BJ (cell line): ENCODE measurements around the gene KDM4B. TPM values are rescaled to one million over a fixed set of nuclear protein-coding genes. Genes with fewer than 3 reads are reported as not detected.

ENCODE experiments used
- CTCF ChIA-PET: fragments of 350-600 bp; formaldehyde crosslinking; extraction: SDS; loops from one replicate; lab custom pipeline; 2021; ENCODE audit warnings: antibody characterized with exemption, inconsistent platforms; lab: Yijun Ruan, JAX
- POLR2A ChIA-PET: fragments of 300-600 bp; sonication (Branson Sonifier 250); formaldehyde crosslinking; extraction: SDS; loops from one replicate; lab custom pipeline; 2021; ENCODE audit warnings: antibody characterized with exemption; lab: Charles Lee
- DNase-seq: peaks from one replicate; pipeline ENCODE4 v3.0.0-alpha.2; 2011; ENCODE audit warnings: low read depth
- H3K27me3 ChIP-seq: 2 replicates; pipeline ENCODE4 v1.6.0; 2011; ENCODE audit warnings: low read length; ENCODE audit not compliant: control insufficient read depth, insufficient read depth
- H3K36me3 ChIP-seq: 2 replicates; pipeline ENCODE4 v1.5.1; 2011; ENCODE audit warnings: low read length; ENCODE audit not compliant: control insufficient read depth, insufficient read depth
- H3K4me3 ChIP-seq: 2 replicates; pipeline ENCODE4 v1.5.1; 2011; ENCODE audit warnings: low read depth, mild to moderate bottlenecking, control low read depth, low read length
- polyA plus RNA-seq: library from polyadenylated mRNA; depleted of rRNA; stranded (reverse); fragments of >200 nt; gene quantifications from 2 replicates; pipeline ENCODE4 v1.2.3, GENCODE V29; 2011
- TF ChIP-seq, protein P1 (sequence below): IDR thresholded peaks from 2 replicates; pipeline ENCODE4 v1.5.1; 2011; ENCODE audit warnings: low read depth, mild to moderate bottlenecking, control low read depth, inconsistent platforms, low read length, moderate library complexity; ENCODE audit not compliant: insufficient read depth

Gene KDM4B
- polyA plus RNA-seq, 1 experiment: 15.2 TPM

DNA sequence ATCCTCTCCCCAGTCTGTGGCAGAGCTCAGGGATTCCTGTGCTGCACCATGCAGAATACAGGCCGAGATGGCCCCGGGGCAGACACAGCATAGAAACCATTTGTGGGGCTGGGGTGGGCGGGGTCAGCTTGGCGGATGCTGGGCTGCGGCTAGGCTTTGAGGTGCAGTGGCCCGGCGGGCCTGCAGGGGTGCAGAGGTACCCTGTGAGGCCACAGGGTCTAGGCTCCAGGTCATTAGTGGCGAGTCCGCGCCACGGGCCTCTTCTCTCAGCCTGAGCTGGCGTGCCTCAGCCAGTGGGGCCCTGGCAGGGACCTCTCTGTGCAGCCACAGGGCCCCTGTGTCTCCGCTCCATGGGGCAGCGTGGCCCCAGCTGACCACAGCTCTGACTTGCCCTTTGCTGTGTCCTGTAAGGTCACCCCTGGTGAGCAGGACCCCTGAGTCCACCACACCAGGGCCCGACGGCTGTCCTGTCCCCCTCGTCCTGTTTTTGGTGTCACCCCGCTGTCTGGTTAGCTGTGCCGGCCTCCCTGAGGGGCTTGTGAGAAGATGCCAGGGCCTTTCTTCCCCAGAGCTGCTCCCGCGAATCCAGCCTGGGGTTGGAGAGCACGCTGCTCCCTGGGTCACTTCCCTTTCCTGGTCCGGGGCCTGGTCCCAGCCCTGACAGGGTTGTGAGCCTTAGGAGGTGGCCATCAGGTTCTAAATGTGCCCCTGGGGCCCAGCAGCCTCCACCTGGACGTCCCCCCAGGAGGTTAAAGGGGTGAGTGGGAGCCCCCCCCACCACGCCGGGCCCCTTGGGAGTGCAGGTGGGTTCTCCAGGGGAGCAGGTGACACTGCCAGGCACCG is 12.1 kb downstream of the KDM4B start:
- CTCF ChIA-PET: no interaction called here
- no peak for DNase-seq
- TF ChIP-seq, protein P1, sequence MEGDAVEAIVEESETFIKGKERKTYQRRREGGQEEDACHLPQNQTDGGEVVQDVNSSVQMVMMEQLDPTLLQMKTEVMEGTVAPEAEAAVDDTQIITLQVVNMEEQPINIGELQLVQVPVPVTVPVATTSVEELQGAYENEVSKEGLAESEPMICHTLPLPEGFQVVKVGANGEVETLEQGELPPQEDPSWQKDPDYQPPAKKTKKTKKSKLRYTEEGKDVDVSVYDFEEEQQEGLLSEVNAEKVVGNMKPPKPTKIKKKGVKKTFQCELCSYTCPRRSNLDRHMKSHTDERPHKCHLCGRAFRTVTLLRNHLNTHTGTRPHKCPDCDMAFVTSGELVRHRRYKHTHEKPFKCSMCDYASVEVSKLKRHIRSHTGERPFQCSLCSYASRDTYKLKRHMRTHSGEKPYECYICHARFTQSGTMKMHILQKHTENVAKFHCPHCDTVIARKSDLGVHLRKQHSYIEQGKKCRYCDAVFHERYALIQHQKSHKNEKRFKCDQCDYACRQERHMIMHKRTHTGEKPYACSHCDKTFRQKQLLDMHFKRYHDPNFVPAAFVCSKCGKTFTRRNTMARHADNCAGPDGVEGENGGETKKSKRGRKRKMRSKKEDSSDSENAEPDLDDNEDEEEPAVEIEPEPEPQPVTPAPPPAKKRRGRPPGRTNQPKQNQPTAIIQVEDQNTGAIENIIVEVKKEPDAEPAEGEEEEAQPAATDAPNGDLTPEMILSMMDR: no peak
- no peak overlapping the region for H3K4me3 ChIP-seq
- POLR2A ChIA-PET: no interaction called here
- H3K36me3 ChIP-seq: peaks cover 17% of the 10 kb centered on the region
- no peaks in the 10 kb centered on the region for H3K27me3 ChIP-seq

DNA sequence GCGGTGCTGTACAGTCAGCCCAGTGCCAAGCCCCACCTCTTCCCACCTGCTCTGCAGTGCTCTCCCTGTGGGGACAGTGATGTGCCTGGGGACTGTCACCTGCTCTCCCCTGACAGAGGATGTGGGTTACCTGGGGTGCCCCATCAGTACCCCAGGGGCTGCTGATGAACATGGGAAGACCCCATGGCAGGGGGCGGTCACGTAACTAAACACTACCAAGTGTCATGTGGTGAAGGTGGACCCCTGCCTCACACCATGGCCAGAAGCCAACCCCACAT is 12.7 kb downstream of the KDM4B start:
- H3K4me3 ChIP-seq: no peak overlapping the region
- DNase-seq: no peak
- peaks cover 17% of the 10 kb centered on the region for H3K36me3 ChIP-seq
- TF ChIP-seq, protein P1: no peak
- ChIA-PET POLR2A (no interaction called here), CTCF (no interaction called here)
- no peaks in the 10 kb centered on the region for H3K27me3 ChIP-seq

DNA sequence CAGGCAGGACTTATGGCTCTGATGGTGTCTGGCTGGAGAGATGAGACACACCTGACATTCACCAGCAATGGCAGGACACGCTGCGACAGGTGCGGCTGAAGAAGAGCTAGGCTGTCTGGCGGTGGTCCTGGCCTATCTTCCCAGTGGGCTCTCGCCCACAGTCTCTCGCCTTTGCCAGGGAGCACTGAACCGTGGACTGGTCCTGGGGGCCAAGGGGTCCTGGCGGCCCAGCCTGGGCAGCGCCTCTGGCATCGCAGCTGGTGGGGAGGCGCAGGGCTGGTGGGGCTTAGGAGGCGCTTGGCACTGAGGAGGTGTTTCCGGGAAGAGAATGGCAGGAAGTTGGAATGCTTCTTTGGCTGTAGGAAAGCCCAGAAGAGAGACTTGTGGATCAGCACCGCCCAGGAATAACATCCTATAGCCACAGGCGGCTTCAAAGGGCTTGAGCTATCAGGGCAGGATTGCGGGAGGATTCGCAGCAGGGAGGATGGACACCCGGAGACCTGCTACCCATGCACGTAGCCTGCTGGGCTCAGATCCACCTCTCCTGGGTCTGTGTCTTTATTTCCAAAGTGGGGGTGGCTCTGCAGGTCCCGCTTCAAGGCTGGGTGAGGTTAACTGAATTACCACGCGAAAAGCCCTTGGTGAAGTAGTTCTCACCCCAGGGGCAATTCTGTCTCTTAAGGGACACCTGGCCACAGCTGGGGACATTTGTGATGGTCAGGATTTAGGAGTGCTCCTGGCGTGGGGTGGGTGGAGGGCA is 14.6 kb downstream of the KDM4B start:
- ChIA-PET CTCF (interaction anchor here (0.5 to 1.6 kb wide), 2 partner anchors 19 to 47 kb away, joined by 3 to 5 read pairs; no protein-coding TSS in a partner anchor), POLR2A (no interaction called here)
- TF ChIP-seq, protein P1: no peak
- peaks cover 13% of the 10 kb centered on the region for H3K36me3 ChIP-seq
- no peaks in the 10 kb centered on the region for H3K27me3 ChIP-seq
- H3K4me3 ChIP-seq: no peak overlapping the region
- no peak for DNase-seq

DNA sequence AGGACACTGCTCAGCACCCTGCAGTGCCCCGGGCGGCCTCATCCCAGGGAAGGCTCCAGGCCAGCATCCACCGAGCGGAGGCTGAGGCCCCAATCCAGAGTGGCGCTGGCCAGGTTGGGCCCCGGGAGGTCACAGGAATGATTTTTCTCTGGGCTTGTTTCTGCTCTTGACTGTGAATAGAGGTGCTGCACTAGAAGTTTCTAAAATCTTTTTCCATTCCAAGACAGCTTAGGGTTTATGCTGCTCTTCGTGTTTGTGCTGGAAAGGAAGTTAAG is 15.1 kb downstream of the KDM4B start:
- TF ChIP-seq, protein P1: no peak
- ChIA-PET POLR2A (no interaction called here), CTCF (interaction anchor here (1.6 kb wide), 1 partner anchor 18 kb away, joined by 5 read pairs; no protein-coding TSS in a partner anchor)
- Histone ChIP-seq H3K36me3 (peaks cover 12% of the 10 kb centered on the region), H3K4me3 (no peak overlapping the region), H3K27me3 (no peaks in the 10 kb centered on the region)
- DNase-seq: no peak

DNA sequence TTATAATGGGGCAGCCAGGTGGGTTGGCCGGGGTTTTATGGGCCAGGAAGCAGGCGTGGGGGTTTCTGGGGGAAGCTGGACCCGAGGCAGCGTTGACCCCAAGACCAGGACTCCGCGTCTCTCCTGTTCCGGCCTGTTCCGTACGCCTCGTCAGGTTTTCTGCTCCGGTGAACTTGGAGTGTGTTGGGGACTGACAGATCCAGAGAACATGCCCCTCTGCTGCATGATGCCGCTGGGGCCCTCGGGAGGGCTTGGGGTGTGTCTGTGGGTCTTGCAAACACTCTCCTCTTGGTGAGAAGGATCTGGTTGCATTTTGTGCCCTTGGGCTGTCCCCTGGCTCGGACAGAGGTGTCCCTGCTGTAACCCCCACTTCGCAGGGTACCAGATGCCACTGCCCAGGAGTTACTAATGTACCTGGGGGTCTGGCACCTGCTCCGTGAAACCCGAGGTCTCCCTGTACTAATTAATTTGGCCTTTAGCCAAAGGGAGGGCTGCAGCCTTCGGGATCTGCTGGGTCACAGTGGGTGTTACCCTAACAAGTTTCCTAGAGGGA is 15.6 kb downstream of the KDM4B start:
- Histone ChIP-seq H3K27me3 (no peaks in the 10 kb centered on the region), H3K36me3 (peaks cover 9% of the 10 kb centered on the region), H3K4me3 (no peak overlapping the region)
- ChIA-PET POLR2A (interaction anchor here (0.7 kb wide), 1 partner anchor 73 kb away, joined by 8 read pairs; no protein-coding TSS in a partner anchor), CTCF (interaction anchor here (0.9 to 1.6 kb wide), 3 partner anchors 18 to 594 kb away, joined by 3 to 12 read pairs (median 5); no protein-coding TSS in a partner anchor)
- TF ChIP-seq, protein P1: no peak
- no peak for DNase-seq
